ENCODE results near the gene RETREG1.

DNA sequence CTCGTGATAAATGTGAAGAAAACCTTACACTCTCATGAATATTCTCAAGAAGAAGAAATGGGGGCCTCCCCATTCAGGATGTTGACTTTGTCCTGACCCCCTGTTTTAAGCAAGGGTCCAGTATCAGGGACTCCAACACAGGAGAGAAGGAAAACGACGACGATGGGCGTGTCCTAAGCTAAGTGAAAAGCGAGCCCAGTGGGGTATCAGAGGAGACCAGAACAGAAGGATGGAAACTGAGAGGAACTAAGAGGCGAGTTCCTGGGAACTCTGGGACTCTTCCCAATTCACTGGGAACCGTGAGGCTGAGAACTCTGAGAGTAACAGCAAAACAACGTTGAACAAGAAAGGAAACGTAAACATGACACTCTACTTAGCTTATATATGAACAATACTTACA lies 14.6 kb downstream of the RETREG1 start:
- TF ChIP-seq, protein P1, sequence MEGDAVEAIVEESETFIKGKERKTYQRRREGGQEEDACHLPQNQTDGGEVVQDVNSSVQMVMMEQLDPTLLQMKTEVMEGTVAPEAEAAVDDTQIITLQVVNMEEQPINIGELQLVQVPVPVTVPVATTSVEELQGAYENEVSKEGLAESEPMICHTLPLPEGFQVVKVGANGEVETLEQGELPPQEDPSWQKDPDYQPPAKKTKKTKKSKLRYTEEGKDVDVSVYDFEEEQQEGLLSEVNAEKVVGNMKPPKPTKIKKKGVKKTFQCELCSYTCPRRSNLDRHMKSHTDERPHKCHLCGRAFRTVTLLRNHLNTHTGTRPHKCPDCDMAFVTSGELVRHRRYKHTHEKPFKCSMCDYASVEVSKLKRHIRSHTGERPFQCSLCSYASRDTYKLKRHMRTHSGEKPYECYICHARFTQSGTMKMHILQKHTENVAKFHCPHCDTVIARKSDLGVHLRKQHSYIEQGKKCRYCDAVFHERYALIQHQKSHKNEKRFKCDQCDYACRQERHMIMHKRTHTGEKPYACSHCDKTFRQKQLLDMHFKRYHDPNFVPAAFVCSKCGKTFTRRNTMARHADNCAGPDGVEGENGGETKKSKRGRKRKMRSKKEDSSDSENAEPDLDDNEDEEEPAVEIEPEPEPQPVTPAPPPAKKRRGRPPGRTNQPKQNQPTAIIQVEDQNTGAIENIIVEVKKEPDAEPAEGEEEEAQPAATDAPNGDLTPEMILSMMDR (conservative IDR thresholded peaks at IDR 0.05) = no peak
- TF ChIP-seq ZFX (IDR thresholded peaks at IDR 0.05) = no peak

All from C4-2B (cell line).